H1 (cell line): ENCODE measurements around the gene NRTN. TPM values are rescaled to one million over a fixed set of nuclear protein-coding genes. Genes with fewer than 3 reads are reported as not detected.

Experiments used
- ASH2L ChIP-seq: fragments of 200-600, 300-600 bp; sonication (generic); IDR thresholded peaks from one replicate; pipeline ENCODE4 v1.7.1; 2017; ENCODE audit warnings: low read length
- BRCA1 ChIP-seq: IDR thresholded peaks from 2 replicates; pipeline ENCODE4 v1.6.1; 2012; ENCODE audit warnings: low read depth, low read length, improper control_type of control experiment
- CBX5 ChIP-seq: fragments of 300-800, 300-1000 bp; sonication (generic); IDR thresholded peaks from 2 replicates; pipeline ENCODE4 v1.7.1; 2016; ENCODE audit warnings: antibody characterized with exemption, low read length, low read depth
- CBX8 ChIP-seq: fragments of 300-800, 300-1000 bp; sonication (generic); IDR thresholded peaks from 2 replicates; pipeline ENCODE4 v1.7.1; 2016; ENCODE audit warnings: low read depth, low read length, borderline replicate concordance
- CHD1 ChIP-seq: IDR thresholded peaks from 2 replicates; pipeline ENCODE4 v1.6.1; 2012; ENCODE audit warnings: low read depth, low read length, improper control_type of control experiment
- CREB1 ChIP-seq: IDR thresholded peaks from 2 replicates; pipeline ENCODE4 v1.6.1; 2012; ENCODE audit warnings: inconsistent platforms
- CTCF ChIP-seq, 3 experiments: IDR thresholded peaks; 1 replicate in 2 of 3; 2 replicates in 1 of 3; pipeline versions ENCODE4 v1.5.1 to v1.6.1; 2011; ENCODE audit warnings: low read length in 3 of 3, mild to moderate bottlenecking in 3 of 3, inconsistent platforms in 2 of 3, low read depth in 1 of 3, moderate library complexity in 1 of 3; ENCODE audit not compliant: insufficient read depth in 1 of 3; ENCODE audit errors: control extremely low read depth in 1 of 3
- EGR1 ChIP-seq: IDR thresholded peaks from 2 replicates; pipeline ENCODE4 v1.6.1; 2011; ENCODE audit warnings: low read depth, low read length, borderline replicate concordance
- GABPA ChIP-seq: IDR thresholded peaks from 2 replicates; pipeline ENCODE4 v1.6.1; 2011; ENCODE audit warnings: mild to moderate bottlenecking, low read length, moderate library complexity, borderline replicate concordance; ENCODE audit not compliant: insufficient read depth
- GTF2F1 ChIP-seq: IDR thresholded peaks from 2 replicates; pipeline ENCODE4 v1.6.1; 2012; ENCODE audit warnings: low read depth, low read length, improper control_type of control experiment, borderline replicate concordance
- KDM4A ChIP-seq: IDR thresholded peaks from one replicate; pipeline ENCODE4 v1.7.1; 2012; ENCODE audit warnings: low read depth, mild to moderate bottlenecking, moderate library complexity, low read length, inconsistent platforms; ENCODE audit not compliant: severe bottlenecking
- KDM5A ChIP-seq: fragments of 200-600 bp; IDR thresholded peaks from 2 replicates; pipeline ENCODE4 v1.7.1; 2012; ENCODE audit warnings: mild to moderate bottlenecking, low read length, inconsistent platforms, mixed read lengths
- MAFK ChIP-seq: IDR thresholded peaks from 2 replicates; pipeline ENCODE4 v1.6.1; 2012; ENCODE audit warnings: low read depth, mild to moderate bottlenecking, improper control_type of control experiment, low read length
- MAX ChIP-seq: IDR thresholded peaks from 2 replicates; pipeline ENCODE4 v1.6.1; 2012; ENCODE audit warnings: inconsistent platforms
- NANOG ChIP-seq: IDR thresholded peaks from 2 replicates; pipeline ENCODE4 v1.6.1; 2011; ENCODE audit warnings: low read length, low read depth, mild to moderate bottlenecking, inconsistent platforms; ENCODE audit not compliant: insufficient read depth, poor library complexity, severe bottlenecking
- PHF8 ChIP-seq: fragments of 200-600 bp; sonication (generic); conservative IDR thresholded peaks from 2 replicates; pipeline ENCODE4 v1.7.1; 2012; ENCODE audit warnings: low read depth, mild to moderate bottlenecking, inconsistent platforms, low read length, moderate library complexity
- POU5F1 ChIP-seq: IDR thresholded peaks from 2 replicates; pipeline ENCODE4 v1.6.1; 2011; ENCODE audit warnings: low read depth, mild to moderate bottlenecking, low read length, moderate library complexity
- RAD21 ChIP-seq, 2 experiments: IDR thresholded peaks in 1 of 2; conservative IDR thresholded peaks in 1 of 2; 2 replicates each; pipeline ENCODE4 v1.6.1; 2011; ENCODE audit warnings: low read depth in 2 of 2, low read length in 2 of 2, improper control_type of control experiment in 1 of 2, inconsistent platforms in 1 of 2, mild to moderate bottlenecking in 1 of 2, moderate library complexity in 1 of 2
- RXRA ChIP-seq: IDR thresholded peaks from 2 replicates; pipeline ENCODE4 v1.6.1; 2011; ENCODE audit warnings: low read depth, mild to moderate bottlenecking, low read length, moderate library complexity; ENCODE audit not compliant: insufficient read depth
- SUZ12 ChIP-seq: fragments of 200-600 bp; sonication (generic); IDR thresholded peaks from 2 replicates; pipeline ENCODE4 v1.6.1; 2012; ENCODE audit warnings: mild to moderate bottlenecking, inconsistent platforms, low read length, moderate library complexity, mixed read lengths
- TCF12 ChIP-seq: IDR thresholded peaks from 2 replicates; pipeline ENCODE4 v1.6.1; 2011; ENCODE audit warnings: low read depth, mild to moderate bottlenecking, low read length
- polyA plus RNA-seq, 7 experiments: library from polyadenylated mRNA; depleted of rRNA in 3 of 7; stranded (reverse) in 5 of 7; unstranded in 2 of 7; fragments of >200 nt in 5 of 7; fragments of 200-250 nt in 2 of 7; gene quantifications; 1 replicate in 5 of 7; 2 replicates in 1 of 7; 4 replicates in 1 of 7; pipeline versions ENCODE4 v1.2.1 to v1.2.3, GENCODE V29; 2011 to 2013; ENCODE audit warnings: missing spikeins in 2 of 7, mixed read lengths in 2 of 7
- total RNA-seq: library from RNA; stranded (reverse); fragmentation: NEBNext Ultra II Directional; extraction: Animal tissue kit (Norgen Biotek cat#: 25700); gene quantifications from 2 replicates; pipeline ENCODE4 v1.2.1, GENCODE V29; 2021

The NRTN gene
- total and polyA plus RNA-seq, 2 of the 8 experiments (the other 6 are each of a cell fraction or from before 2014, with no cell fraction given), result 3.9 to 5.3 TPM

GRCh38 chr19:5790559-5791520, 14.0 kb upstream of the NRTN start, which contains the start of gene DUS3L (continued):
- TF ChIP-seq GTF2F1 (0 out of 2 replicates have a peak, but pooled peaks have one; percentile 9), GABPA (peak; percentile 75; the same call in 1 of the 2 replicates), SUZ12 (no peak), EGR1 (no peak), RAD21 (IDR thresholded peaks at IDR 0.05 in 1 of 2, conservative IDR thresholded peaks at IDR 0.05 in 1 of 2; ENCODE audit: low read depth in 2 of 2, low read length in 2 of 2) (no peak), PHF8 (peak; percentile 95), TCF12 (no peak), CREB1 (peak; percentile 98), CTCF (IDR thresholded peaks at IDR 0.05; ENCODE audit: control extremely low read depth in 1 of 3, insufficient read depth in 1 of 3, low read depth in 1 of 3, low read length in 3 of 3) (no peak), KDM4A (peak; percentile 91), ASH2L (peak; percentile 79), NANOG (no peak), RXRA (no peak), CBX8 (no peak), CBX5 (no peak), KDM5A (no peak), MAX (peak; percentile 99), BRCA1 (no peak), POU5F1 (no peak), CHD1 (no peak), MAFK (no peak)
